Neural crest cell (in vitro differentiated cells): Measurements from ENCODE around the gene DEF6. TPM values are rescaled to one million over a fixed set of nuclear protein-coding genes. Genes with fewer than 3 reads are reported as not detected.

ENCODE experiments used
- DNase-seq: peaks from one replicate; pipeline ENCODE4 v3.0.0; 2021; ENCODE audit warnings: low read depth, mixed read lengths, low spot score
- H3K27ac Mint-ChIP-seq: one replicate; pipeline ENCODE4 v1.8.0; 2021; ENCODE audit warnings: mild to moderate bottlenecking, mixed read lengths; ENCODE audit not compliant: unreplicated experiment
- H3K27me3 Mint-ChIP-seq: 2 replicates; pipeline ENCODE4 v1.8.0; 2021; ENCODE audit warnings: low read depth, mild to moderate bottlenecking, mixed read lengths
- H3K36me3 Mint-ChIP-seq: 2 replicates; pipeline ENCODE4 v1.8.0; 2021; ENCODE audit warnings: low read depth, mild to moderate bottlenecking, mixed read lengths
- H3K4me1 Mint-ChIP-seq: 2 replicates; pipeline ENCODE4 v1.8.0; 2021; ENCODE audit warnings: mixed read lengths
- H3K4me3 Mint-ChIP-seq: one replicate; pipeline ENCODE4 v1.8.0; 2021; ENCODE audit warnings: mild to moderate bottlenecking, mixed read lengths
- H3K9me3 Mint-ChIP-seq: 2 replicates; pipeline ENCODE4 v1.8.0; 2021; ENCODE audit warnings: mixed read lengths
- long read RNA-seq: library from polyadenylated mRNA; unstranded; transcript quantifications from one replicate; pipeline ENCODE4 v2.0.0, GENCODE V29; 2020
- total RNA-seq: library from RNA; stranded (reverse); gene quantifications from 2 replicates; pipeline ENCODE4 v1.2.1, GENCODE V29; 2021
- TF ChIP-seq, protein P1 (sequence below): fragments of 200-600 bp; sonication (generic); conservative IDR thresholded peaks from 2 replicates; pipeline ENCODE4 v1.5.0; 2021; ENCODE audit warnings: antibody characterized with exemption, mild to moderate bottlenecking

DEF6 gene
- total RNA-seq: 1.8 and 1.9 TPM in 2 replicates
- long read RNA-seq: 0 reads

DNA sequence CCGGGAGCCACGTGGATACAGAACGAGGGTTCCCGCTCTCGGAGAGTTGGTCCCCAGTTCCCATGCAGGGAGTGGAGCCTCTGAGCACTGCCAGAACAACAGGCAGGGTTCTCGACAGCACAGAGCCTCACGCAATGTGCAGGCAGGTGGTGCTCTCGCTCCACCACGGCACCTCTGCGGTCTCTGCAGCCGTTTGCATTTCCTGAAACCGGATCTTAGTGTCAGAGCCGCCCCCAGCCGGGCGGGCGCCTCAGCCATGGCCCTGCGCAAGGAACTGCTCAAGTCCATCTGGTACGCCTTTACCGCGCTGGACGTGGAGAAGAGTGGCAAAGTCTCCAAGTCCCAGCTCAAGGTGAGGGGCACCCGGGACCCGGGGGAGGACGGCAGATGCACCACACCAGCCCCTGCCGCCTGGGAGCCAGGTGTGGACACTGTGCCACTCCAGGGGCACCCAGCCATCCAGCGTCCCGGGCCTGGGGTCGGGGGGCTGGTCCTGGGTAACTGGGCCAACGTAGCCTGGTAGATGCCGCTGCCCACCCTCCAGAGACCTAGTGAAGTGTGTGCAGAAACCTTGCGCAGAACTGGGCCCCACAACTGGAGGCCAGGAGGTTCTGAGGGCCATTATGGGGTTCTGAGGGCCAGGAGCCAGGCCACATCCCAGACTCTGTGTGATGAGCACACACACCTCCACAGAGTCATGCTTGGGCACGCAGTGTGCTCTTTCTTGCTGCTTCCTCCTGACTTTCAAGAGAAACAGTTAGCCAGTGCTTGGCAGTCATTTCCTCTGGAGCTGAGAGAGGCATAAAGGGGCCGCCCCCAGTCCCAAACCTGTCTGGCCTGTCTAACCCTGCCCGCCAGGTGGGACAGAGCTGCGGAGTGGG, at the start of gene DEF6:
TSS of gene DEF6 (plus strand) at position 218 of the 881 bp plus-strand sequence. CDS start at position 257, 39 bp downstream.
- TF ChIP-seq, protein P1, sequence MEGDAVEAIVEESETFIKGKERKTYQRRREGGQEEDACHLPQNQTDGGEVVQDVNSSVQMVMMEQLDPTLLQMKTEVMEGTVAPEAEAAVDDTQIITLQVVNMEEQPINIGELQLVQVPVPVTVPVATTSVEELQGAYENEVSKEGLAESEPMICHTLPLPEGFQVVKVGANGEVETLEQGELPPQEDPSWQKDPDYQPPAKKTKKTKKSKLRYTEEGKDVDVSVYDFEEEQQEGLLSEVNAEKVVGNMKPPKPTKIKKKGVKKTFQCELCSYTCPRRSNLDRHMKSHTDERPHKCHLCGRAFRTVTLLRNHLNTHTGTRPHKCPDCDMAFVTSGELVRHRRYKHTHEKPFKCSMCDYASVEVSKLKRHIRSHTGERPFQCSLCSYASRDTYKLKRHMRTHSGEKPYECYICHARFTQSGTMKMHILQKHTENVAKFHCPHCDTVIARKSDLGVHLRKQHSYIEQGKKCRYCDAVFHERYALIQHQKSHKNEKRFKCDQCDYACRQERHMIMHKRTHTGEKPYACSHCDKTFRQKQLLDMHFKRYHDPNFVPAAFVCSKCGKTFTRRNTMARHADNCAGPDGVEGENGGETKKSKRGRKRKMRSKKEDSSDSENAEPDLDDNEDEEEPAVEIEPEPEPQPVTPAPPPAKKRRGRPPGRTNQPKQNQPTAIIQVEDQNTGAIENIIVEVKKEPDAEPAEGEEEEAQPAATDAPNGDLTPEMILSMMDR: peak; percentile 82
- no peak within 1 kb of the TSS for H3K27ac Mint-ChIP-seq

DNA sequence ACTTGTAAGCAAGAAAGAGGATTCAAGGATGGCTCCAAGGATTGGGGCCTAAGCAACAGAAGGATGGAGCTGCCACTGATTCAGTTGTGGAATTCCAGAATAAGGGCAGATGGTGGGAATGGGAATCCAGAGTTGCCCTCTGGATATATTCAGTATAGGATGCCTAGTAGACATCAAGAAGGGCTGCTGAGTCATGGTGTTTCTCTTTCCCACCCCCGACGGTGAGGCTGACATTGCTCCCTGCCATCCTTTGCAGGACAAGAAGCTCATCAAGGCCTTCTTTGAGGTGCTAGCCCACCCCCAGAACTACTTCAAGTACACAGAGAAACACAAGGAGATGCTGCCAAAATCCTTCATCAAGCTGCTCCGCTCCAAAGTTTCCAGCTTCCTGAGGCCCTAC, 49.3 kb upstream of the DEF6 start:
- Mint-ChIP-seq H3K4me3 (no peak overlapping the region), H3K36me3 (peaks cover 28% of the 10 kb centered on the region), H3K27me3 (no peaks in the 10 kb centered on the region), H3K4me1 (peaks cover 14% of the 10 kb centered on the region), H3K9me3 (no peaks in the 10 kb centered on the region), H3K27ac (no peak overlapping the region)
- TF ChIP-seq, protein P1: no peak
- DNase-seq: no peak

More for the DNA sequence above, at the start of gene DEF6:
- peak; percentile 50 for DNase-seq
- Mint-ChIP-seq H3K4me1 (peaks cover 10% of the 10 kb centered on the region), H3K9me3 (no peaks in the 10 kb centered on the region), H3K4me3 (no peak within 1 kb of the TSS), H3K36me3 (peaks cover 4% of the 10 kb centered on the region), H3K27me3 (no peaks in the 10 kb centered on the region)

GRCh38 chr6:35248965-35249364, 48.7 kb upstream of the DEF6 start:
- no peaks in the 10 kb centered on the region for H3K9me3 Mint-ChIP-seq
- DNase-seq: no peak
- H3K4me3 Mint-ChIP-seq: no peak overlapping the region
- TF ChIP-seq, protein P1: no peak
- H3K36me3 Mint-ChIP-seq: peaks cover 28% of the 10 kb centered on the region
- H3K27ac Mint-ChIP-seq: peak overlapping the region; percentile 85
- peaks cover 14% of the 10 kb centered on the region for H3K4me1 Mint-ChIP-seq
- H3K27me3 Mint-ChIP-seq: no peaks in the 10 kb centered on the region

GRCh38 chr6:35251949-35252348, 45.7 kb upstream of the DEF6 start:
- TF ChIP-seq, protein P1: no peak
- no peaks in the 10 kb centered on the region for H3K9me3 Mint-ChIP-seq
- peaks cover 13% of the 10 kb centered on the region for H3K36me3 Mint-ChIP-seq
- DNase-seq: no peak
- no peak overlapping the region for H3K4me3 Mint-ChIP-seq
- H3K4me1 Mint-ChIP-seq: peaks cover 18% of the 10 kb centered on the region
- H3K27me3 Mint-ChIP-seq: no peaks in the 10 kb centered on the region
- H3K27ac Mint-ChIP-seq: peak overlapping the region; percentile 4

DNA sequence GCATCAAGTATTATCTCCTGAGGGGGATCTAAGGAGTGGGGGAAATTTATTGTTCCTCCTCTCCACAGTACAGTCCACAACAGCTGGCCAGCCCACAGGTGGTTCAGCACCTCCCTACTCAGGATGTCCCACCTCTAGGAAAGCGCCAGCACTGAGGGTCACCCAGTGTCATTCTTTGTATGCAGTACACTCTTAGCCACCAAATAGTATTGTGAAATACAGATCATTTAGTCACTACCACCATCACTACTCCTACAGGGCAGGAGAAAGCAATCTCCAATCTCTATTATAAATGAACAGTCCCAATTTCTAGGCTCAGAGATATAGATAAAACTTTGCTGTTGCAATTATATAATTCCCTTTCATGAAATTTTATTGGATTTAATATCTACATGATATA, 44.4 kb upstream of the DEF6 start:
- Mint-ChIP-seq H3K4me1 (peaks cover 24% of the 10 kb centered on the region), H3K4me3 (peak overlapping the region; percentile 54), H3K36me3 (peaks cover 13% of the 10 kb centered on the region), H3K27ac (no peak overlapping the region), H3K9me3 (no peaks in the 10 kb centered on the region), H3K27me3 (no peaks in the 10 kb centered on the region)
- TF ChIP-seq, protein P1: no peak
- DNase-seq: no peak
